K562 (cell line): ENCODE data around the gene FMNL1. TPM values are rescaled to one million over a fixed set of nuclear protein-coding genes. Genes with fewer than 3 reads are reported as not detected.

Experiments
- CBX3 ChIP-seq, 2 experiments: IDR thresholded peaks; 1 replicate in 1 of 2; 2 replicates in 1 of 2; pipeline ENCODE4 v1.6.1; 2012; ENCODE audit warnings: inconsistent platforms in 2 of 2, low read length in 2 of 2, borderline replicate concordance in 1 of 2, control low read depth in 1 of 2
- DACH1 ChIP-seq: fragments of 450-650 bp; IDR thresholded peaks from 2 replicates; pipeline ENCODE4 v1.6.1; 2018; ENCODE audit not compliant: partially characterized antibody
- EP300 ChIP-seq: IDR thresholded peaks from 2 replicates; pipeline ENCODE4 v1.6.1; 2012; ENCODE audit warnings: low read length, improper control_type of control experiment
- ESRRA ChIP-seq: fragments of 450-650 bp; IDR thresholded peaks from 2 replicates; pipeline ENCODE4 v1.6.1; 2014; ENCODE audit warnings: low read depth, mild to moderate bottlenecking, moderate library complexity, borderline replicate concordance
- KAT7 ChIP-seq: sonication (generic); formaldehyde crosslinking; IDR thresholded peaks from 2 replicates; pipeline ENCODE4 v1.8.0; 2022; ENCODE audit warnings: missing genetic modification reagents, mild to moderate bottlenecking, borderline replicate concordance
- PHF20 ChIP-seq: fragments of 450-650 bp; IDR thresholded peaks from 2 replicates; pipeline ENCODE4 v1.6.1; 2018; ENCODE audit not compliant: partially characterized antibody
- SLC30A9 ChIP-seq: fragments of 250-450 bp; sonication (Bioruptor Pico); IDR thresholded peaks from 2 replicates; pipeline ENCODE4 v1.8.0; 2022; ENCODE audit warnings: mild to moderate bottlenecking, moderate library complexity
- TEAD4 ChIP-seq, 2 experiments: sonication (generic) in 1 of 2; formaldehyde crosslinking in 1 of 2; IDR thresholded peaks; 2 replicates each; pipeline versions ENCODE4 v1.6.1 to v1.8.0; 2012 to 2022; ENCODE audit warnings: borderline replicate concordance in 1 of 2, inconsistent platforms in 1 of 2, low read length in 1 of 2, mild to moderate bottlenecking in 1 of 2, missing genetic modification reagents in 1 of 2
- TRIM24 ChIP-seq, 2 experiments: fragments of 450-650 bp; IDR thresholded peaks; 2 replicates each; pipeline ENCODE4 v1.6.1; 2016
- TSC22D4 ChIP-seq: fragments of 450-650 bp; IDR thresholded peaks from 2 replicates; pipeline ENCODE4 v1.6.1; 2016; ENCODE audit warnings: missing genetic modification characterization, missing biosample characterization, control low read depth
- U2AF2 ChIP-seq: fragments of 200-400 bp; formaldehyde crosslinking; optimal IDR thresholded peaks from 2 replicates; pipeline ENCODE3; 2017; ENCODE audit warnings: low read depth, mild to moderate bottlenecking, low read length
- ZBTB17 ChIP-seq: fragments of 450-650 bp; formaldehyde crosslinking; IDR thresholded peaks from 2 replicates; pipeline ENCODE4 v1.4.0; 2020; ENCODE audit warnings: mild to moderate bottlenecking
- ZNF12 ChIP-seq: sonication (generic); formaldehyde crosslinking; IDR thresholded peaks from 2 replicates; pipeline ENCODE4 v1.4.0; 2020; ENCODE audit warnings: mild to moderate bottlenecking, missing genetic modification reagents
- ZNF324 ChIP-seq: fragments of 250-450 bp; sonication (Bioruptor Pico); IDR thresholded peaks from 2 replicates; pipeline ENCODE4 v1.4.0; 2020; ENCODE audit warnings: mild to moderate bottlenecking
- ZNF384 ChIP-seq: IDR thresholded peaks from 2 replicates; pipeline ENCODE4 v1.6.1; 2012; ENCODE audit warnings: low read depth, low read length, improper control_type of control experiment
- ZNF780A ChIP-seq: fragments of 250-450 bp; sonication (Bioruptor Pico); IDR thresholded peaks from 2 replicates; pipeline ENCODE4 v1.5.0; 2021; ENCODE audit warnings: mild to moderate bottlenecking
- ZSCAN29 ChIP-seq: fragments of 450-650 bp; IDR thresholded peaks from 2 replicates; pipeline ENCODE4 v1.6.1; 2017
- polyA plus RNA-seq, 8 experiments: library from polyadenylated mRNA; depleted of rRNA in 4 of 8; stranded (reverse) in 5 of 8; unstranded in 3 of 8; fragments of >200 nt; fragmentation: Nextera tagmentation in 2 of 8; fragmentation: Illumina TruSeq in 1 of 8; extraction: Ambion mirVana in 2 of 8; extraction: Trizol in 1 of 8; gene quantifications; 2 replicates each; pipeline versions ENCODE4 v1.2.1 to v1.2.3, GENCODE V29; 2011 to 2014; ENCODE audit warnings: inconsistent platforms in 1 of 8, missing spikeins in 1 of 8
- total RNA-seq, 7 experiments: library from RNA; depleted of rRNA in 6 of 7; stranded (reverse); fragments of >200 nt in 6 of 7; fragmentation: Illumina TruSeq in 2 of 7; extraction: Trizol in 2 of 7; gene quantifications; 2 replicates each; pipeline versions ENCODE4 v1.2.1 to v1.2.3, GENCODE V29; 2011 to 2021; ENCODE audit warnings: low replicate concordance in 1 of 7
- TF ChIP-seq, protein P1 (sequence below), 3 experiments: fragments of 200-800 bp in 1 of 3; sonication (Bioruptor generic) in 1 of 3; sonication (generic) in 1 of 3; formaldehyde crosslinking in 1 of 3; IDR thresholded peaks; 2 replicates each; pipeline versions ENCODE4 v1.6.1 to v1.8.0; 2016 to 2022; ENCODE audit warnings: mild to moderate bottlenecking in 2 of 3, missing compliant biosample characterization in 2 of 3, missing genetic modification characterization in 2 of 3, missing genetic modification reagents in 1 of 3
- TF ChIP-seq, protein P2 (sequence below): fragments of 450-650 bp; formaldehyde crosslinking; IDR thresholded peaks from 2 replicates; pipeline ENCODE4 v1.4.0; 2022; ENCODE audit warnings: mild to moderate bottlenecking, moderate library complexity
- TF ChIP-seq, protein P3 (sequence below): fragments of 450-650 bp; IDR thresholded peaks from 2 replicates; pipeline ENCODE4 v1.6.1; 2017; ENCODE audit warnings: antibody characterized with exemption
- TF ChIP-seq, protein P4 (sequence below): fragments of 450-650 bp; formaldehyde crosslinking; IDR thresholded peaks from 2 replicates; pipeline ENCODE4 v1.4.0; 2022; ENCODE audit warnings: missing genetic modification characterization
- TF ChIP-seq, protein P5 (sequence below): sonication (generic); formaldehyde crosslinking; IDR thresholded peaks from 2 replicates; pipeline ENCODE4 v1.8.1; 2023; ENCODE audit warnings: mild to moderate bottlenecking, missing genetic modification reagents

Gene FMNL1
- total and polyA plus RNA-seq, 9 of the 15 experiments (the other 6 are each of a cell fraction or from before 2014, with no cell fraction given): 0.70 to 36.6 (median 7.7) TPM

DNA sequence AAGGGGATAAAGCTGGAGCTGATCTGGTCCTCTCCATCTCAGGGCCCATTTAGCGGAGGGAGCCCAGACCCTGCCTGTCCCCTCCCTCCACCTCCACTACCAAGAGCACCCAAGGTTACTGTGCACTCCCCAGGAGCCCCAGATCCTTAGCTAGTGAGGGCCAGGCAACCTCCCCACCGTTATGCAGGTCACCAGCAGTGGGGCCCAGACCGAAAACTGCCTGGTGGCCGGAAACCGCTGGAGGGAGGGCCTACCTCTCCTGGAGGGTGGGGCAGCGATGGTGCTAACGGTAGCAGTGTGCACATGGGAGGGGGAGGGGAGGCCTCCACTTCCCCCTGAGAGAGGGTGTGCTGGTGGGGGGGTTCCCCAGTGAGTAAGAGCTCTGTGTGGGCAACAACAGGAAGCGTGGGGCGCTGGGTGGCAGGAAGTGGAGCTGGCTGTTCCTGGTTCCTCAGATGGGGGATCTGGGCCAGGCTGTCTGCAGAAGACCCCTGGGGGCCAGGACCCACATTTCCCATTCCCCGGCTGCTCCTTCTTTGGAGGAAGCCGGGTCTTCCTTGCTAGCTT is 4.4 kb downstream of the FMNL1 start (continued):
- TF ChIP-seq ZBTB17 (CRISPR knock-in tag) (0 out of 2 replicates have a peak, but pooled peaks have one; percentile 58), ZNF324 (CRISPR knock-in tag) (no peak), TSC22D4 (tag) (no peak), ZNF780A (CRISPR knock-in tag) (no peak), U2AF2 (no peak), SLC30A9 (no peak), EP300 (peak; percentile 85), TRIM24 (IDR thresholded peaks at IDR 0.05) (peak in 1 of 2 experiments; percentile 62; a peak in 2 of 4 replicates), DACH1 (no peak), PHF20 (no peak), KAT7 (CRISPR knock-in tag) (0 out of 2 replicates have a peak, but pooled peaks have one; percentile 59), ESRRA (peak; percentile 62; the same call in 1 of the 2 replicates), ZNF12 (CRISPR knock-in tag) (no peak), CBX3 (IDR thresholded peaks at IDR 0.05; ENCODE audit: borderline replicate concordance in 1 of 2, low read length in 2 of 2) (0 out of 3 replicates have a peak, but pooled peaks of 1 of the 2 experiments have one; percentile 40), TEAD4 (IDR thresholded peaks at IDR 0.05; ENCODE audit: low read length) (no peak), TEAD4 (CRISPR knock-in tag; IDR thresholded peaks at IDR 0.05; ENCODE audit: borderline replicate concordance) (no peak), ZNF384 (no peak), ZSCAN29 (no peak)
- TF ChIP-seq, protein P1, sequence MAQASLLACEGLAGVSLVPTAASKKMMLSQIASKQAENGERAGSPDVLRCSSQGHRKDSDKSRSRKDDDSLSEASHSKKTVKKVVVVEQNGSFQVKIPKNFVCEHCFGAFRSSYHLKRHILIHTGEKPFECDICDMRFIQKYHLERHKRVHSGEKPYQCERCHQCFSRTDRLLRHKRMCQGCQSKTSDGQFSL (CRISPR knock-in tag; IDR thresholded peaks at IDR 0.05): peak; percentile 94
- TF ChIP-seq, protein P1 (tag; IDR thresholded peaks at IDR 0.05): no peak; a peak in 1 of 4 replicates
- TF ChIP-seq, protein P2, sequence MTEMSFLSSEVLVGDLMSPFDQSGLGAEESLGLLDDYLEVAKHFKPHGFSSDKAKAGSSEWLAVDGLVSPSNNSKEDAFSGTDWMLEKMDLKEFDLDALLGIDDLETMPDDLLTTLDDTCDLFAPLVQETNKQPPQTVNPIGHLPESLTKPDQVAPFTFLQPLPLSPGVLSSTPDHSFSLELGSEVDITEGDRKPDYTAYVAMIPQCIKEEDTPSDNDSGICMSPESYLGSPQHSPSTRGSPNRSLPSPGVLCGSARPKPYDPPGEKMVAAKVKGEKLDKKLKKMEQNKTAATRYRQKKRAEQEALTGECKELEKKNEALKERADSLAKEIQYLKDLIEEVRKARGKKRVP (CRISPR knock-in tag): no peak
- TF ChIP-seq, protein P3, sequence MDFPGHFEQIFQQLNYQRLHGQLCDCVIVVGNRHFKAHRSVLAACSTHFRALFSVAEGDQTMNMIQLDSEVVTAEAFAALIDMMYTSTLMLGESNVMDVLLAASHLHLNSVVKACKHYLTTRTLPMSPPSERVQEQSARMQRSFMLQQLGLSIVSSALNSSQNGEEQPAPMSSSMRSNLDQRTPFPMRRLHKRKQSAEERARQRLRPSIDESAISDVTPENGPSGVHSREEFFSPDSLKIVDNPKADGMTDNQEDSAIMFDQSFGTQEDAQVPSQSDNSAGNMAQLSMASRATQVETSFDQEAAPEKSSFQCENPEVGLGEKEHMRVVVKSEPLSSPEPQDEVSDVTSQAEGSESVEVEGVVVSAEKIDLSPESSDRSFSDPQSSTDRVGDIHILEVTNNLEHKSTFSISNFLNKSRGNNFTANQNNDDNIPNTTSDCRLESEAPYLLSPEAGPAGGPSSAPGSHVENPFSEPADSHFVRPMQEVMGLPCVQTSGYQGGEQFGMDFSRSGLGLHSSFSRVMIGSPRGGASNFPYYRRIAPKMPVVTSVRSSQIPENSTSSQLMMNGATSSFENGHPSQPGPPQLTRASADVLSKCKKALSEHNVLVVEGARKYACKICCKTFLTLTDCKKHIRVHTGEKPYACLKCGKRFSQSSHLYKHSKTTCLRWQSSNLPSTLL: no peak
- TF ChIP-seq, protein P4, sequence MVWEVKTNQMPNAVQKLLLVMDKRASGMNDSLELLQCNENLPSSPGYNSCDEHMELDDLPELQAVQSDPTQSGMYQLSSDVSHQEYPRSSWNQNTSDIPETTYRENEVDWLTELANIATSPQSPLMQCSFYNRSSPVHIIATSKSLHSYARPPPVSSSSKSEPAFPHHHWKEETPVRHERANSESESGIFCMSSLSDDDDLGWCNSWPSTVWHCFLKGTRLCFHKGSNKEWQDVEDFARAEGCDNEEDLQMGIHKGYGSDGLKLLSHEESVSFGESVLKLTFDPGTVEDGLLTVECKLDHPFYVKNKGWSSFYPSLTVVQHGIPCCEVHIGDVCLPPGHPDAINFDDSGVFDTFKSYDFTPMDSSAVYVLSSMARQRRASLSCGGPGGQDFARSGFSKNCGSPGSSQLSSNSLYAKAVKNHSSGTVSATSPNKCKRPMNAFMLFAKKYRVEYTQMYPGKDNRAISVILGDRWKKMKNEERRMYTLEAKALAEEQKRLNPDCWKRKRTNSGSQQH (CRISPR knock-in tag): no peak
- TF ChIP-seq, protein P5, sequence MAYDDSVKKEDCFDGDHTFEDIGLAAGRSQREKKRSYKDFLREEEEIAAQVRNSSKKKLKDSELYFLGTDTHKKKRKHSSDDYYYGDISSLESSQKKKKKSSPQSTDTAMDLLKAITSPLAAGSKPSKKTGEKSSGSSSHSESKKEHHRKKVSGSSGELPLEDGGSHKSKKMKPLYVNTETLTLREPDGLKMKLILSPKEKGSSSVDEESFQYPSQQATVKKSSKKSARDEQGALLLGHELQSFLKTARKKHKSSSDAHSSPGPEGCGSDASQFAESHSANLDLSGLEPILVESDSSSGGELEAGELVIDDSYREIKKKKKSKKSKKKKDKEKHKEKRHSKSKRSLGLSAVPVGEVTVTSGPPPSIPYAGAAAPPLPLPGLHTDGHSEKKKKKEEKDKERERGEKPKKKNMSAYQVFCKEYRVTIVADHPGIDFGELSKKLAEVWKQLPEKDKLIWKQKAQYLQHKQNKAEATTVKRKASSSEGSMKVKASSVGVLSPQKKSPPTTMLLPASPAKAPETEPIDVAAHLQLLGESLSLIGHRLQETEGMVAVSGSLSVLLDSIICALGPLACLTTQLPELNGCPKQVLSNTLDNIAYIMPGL (CRISPR knock-in tag): no peak
